ENCODE data around the gene LHX2. TPM values are rescaled to one million over a fixed set of nuclear protein-coding genes. Genes with fewer than 3 reads are reported as not detected.

Gene LHX2
- not detected for total RNA-seq

GRCh38 chr9:124011460-124012301 lies at the start of gene LHX2:
TSS of gene LHX2 (plus strand) at chr9:124011768. CDS start at chr9:124012349, 581 bp downstream.
- Histone ChIP-seq H3K9me3 (no peaks in the 10 kb centered on the region), H3K36me3 (no peaks in the 10 kb centered on the region), H3K4me3 (peak within 1 kb of the TSS; percentile 24 to 63 (median 37)), H3K27me3 (peaks cover 31 to 100% of the 10 kb centered on the region in 2 donors), H3K27ac (no peak within 1 kb of the TSS), H3K4me1 (peaks cover 0 to 17% of the 10 kb centered on the region in 2 donors)
- DNase-seq (ENCODE audit: low spot score in 2 of 2): no peak
- TF ChIP-seq POLR2AphosphoS5 (IDR thresholded peaks at IDR 0.05): no peak
- no peak for TF ChIP-seq POLR2A (IDR thresholded peaks at IDR 0.05)
- TF ChIP-seq, protein P1, sequence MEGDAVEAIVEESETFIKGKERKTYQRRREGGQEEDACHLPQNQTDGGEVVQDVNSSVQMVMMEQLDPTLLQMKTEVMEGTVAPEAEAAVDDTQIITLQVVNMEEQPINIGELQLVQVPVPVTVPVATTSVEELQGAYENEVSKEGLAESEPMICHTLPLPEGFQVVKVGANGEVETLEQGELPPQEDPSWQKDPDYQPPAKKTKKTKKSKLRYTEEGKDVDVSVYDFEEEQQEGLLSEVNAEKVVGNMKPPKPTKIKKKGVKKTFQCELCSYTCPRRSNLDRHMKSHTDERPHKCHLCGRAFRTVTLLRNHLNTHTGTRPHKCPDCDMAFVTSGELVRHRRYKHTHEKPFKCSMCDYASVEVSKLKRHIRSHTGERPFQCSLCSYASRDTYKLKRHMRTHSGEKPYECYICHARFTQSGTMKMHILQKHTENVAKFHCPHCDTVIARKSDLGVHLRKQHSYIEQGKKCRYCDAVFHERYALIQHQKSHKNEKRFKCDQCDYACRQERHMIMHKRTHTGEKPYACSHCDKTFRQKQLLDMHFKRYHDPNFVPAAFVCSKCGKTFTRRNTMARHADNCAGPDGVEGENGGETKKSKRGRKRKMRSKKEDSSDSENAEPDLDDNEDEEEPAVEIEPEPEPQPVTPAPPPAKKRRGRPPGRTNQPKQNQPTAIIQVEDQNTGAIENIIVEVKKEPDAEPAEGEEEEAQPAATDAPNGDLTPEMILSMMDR (IDR thresholded peaks at IDR 0.05): no peak
- intact Hi-C loops (cut with DNase I; ENCODE audit: low total_unique reads): no loop called here

GRCh38 chr9:123964761-123965160 lies 46.8 kb upstream of the LHX2 start:
- Histone ChIP-seq H3K27me3 (peaks cover 0 to 4% of the 10 kb centered on the region in 2 donors), H3K36me3 (no peaks in the 10 kb centered on the region), H3K9me3 (no peaks in the 10 kb centered on the region), H3K4me1 (no peaks in the 10 kb centered on the region), H3K27ac (no peak overlapping the region), H3K4me3 (no peak overlapping the region)
- DNase-seq (ENCODE audit: low spot score in 2 of 2): no peak
- intact Hi-C loops (cut with DNase I; ENCODE audit: low total_unique reads): no loop called here
- TF ChIP-seq POLR2A (IDR thresholded peaks at IDR 0.05): no peak
- TF ChIP-seq, protein P1 (IDR thresholded peaks at IDR 0.05): no peak
- no peak for TF ChIP-seq POLR2AphosphoS5 (IDR thresholded peaks at IDR 0.05)

DNA sequence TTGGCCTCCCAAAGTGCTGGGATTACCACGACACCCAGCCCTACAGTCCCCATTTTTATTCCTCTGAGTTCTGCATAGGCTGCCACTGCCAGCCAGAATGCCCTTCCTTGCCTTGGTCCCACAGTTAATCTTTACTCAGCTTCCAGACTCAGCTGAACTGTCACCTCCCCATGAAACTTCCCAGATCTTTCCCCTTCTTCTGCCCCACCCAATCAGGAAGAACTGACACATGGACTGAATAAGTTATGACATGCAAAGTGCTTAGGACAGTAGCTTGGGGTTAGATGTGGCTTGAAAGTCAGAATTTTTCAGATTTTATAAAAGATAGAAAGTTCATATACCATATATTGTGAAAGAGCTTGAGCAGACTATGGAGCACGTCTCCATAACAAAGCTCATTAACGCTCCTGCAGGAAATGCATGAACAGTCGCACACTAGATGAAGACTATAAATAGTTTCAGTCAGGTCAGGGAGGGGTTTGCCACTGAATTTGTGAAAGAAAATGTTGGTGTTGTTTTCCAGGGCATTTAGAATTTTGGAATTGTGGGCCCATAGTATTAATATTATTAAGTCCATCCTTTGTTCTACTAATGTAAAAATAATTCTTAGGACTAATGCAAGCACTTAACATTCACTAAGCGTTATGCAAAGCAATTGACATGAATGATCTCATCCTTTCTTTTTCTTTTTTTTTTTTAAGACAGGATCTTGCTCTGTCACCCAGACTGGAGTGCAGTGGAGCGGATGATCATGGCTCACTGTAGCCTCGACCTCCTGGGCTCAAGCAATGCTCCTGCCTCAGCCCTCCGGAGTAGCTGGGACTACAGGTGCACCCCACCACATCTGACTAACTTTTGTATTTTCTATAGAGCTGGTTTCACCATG lies 45.5 kb upstream of the LHX2 start:
- intact Hi-C loops (cut with DNase I; ENCODE audit: low total_unique reads): no loop called here
- Histone ChIP-seq H3K27me3 (peaks cover 0 to 14% of the 10 kb centered on the region in 2 donors), H3K9me3 (no peaks in the 10 kb centered on the region), H3K27ac (no peak overlapping the region), H3K4me1 (no peaks in the 10 kb centered on the region), H3K4me3 (no peak overlapping the region), H3K36me3 (no peaks in the 10 kb centered on the region)
- DNase-seq (ENCODE audit: low spot score in 2 of 2): no peak
- TF ChIP-seq, protein P1 (IDR thresholded peaks at IDR 0.05): no peak
- TF ChIP-seq POLR2A (IDR thresholded peaks at IDR 0.05) (no peak), POLR2AphosphoS5 (IDR thresholded peaks at IDR 0.05) (no peak)

DNA sequence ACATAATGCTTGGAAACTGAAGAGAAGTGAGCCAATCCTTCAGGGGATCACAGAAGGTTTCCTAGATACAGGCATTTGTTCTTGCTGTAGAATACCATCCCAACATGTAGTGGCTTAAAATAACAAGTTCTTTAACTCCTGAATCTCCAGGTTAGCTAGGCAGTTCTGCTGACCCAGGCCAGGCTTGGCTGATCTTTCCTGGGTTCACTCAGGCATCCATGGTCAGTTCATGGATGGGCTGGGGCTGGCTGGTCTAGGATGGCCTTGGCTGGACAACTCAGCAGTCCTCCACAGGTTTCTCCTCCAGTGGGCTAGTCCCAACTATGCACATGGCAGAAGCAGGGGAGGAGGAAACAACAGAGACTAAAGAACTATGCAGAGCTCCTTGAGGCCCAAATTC lies 44.2 kb upstream of the LHX2 start:
- intact Hi-C loops (cut with DNase I; ENCODE audit: low total_unique reads): no loop called here
- H3K27me3 ChIP-seq: peaks cover 0 to 15% of the 10 kb centered on the region in 2 donors
- no peak for TF ChIP-seq POLR2AphosphoS5 (IDR thresholded peaks at IDR 0.05)
- no peak for TF ChIP-seq POLR2A (IDR thresholded peaks at IDR 0.05)
- TF ChIP-seq, protein P1 (IDR thresholded peaks at IDR 0.05): no peak
- H3K4me3 ChIP-seq: no peak overlapping the region
- no peaks in the 10 kb centered on the region for H3K36me3 ChIP-seq
- no peak overlapping the region for H3K27ac ChIP-seq
- H3K4me1 ChIP-seq: no peaks in the 10 kb centered on the region
- DNase-seq (ENCODE audit: low spot score in 2 of 2): no peak
- H3K9me3 ChIP-seq: no peaks in the 10 kb centered on the region
